ENCODE measurements around the gene CD14. TPM values are rescaled to one million over a fixed set of nuclear protein-coding genes. Genes with fewer than 3 reads are reported as not detected.
"Not testable (repeated sequence)": the region's sequence is repeated elsewhere in the genome, so short reads cannot be mapped to it uniquely, and the experiment has no call there.

The CD14 gene
- total RNA-seq, 2 experiments from 2014 or later = 0.26 to 0.43 TPM

DNA sequence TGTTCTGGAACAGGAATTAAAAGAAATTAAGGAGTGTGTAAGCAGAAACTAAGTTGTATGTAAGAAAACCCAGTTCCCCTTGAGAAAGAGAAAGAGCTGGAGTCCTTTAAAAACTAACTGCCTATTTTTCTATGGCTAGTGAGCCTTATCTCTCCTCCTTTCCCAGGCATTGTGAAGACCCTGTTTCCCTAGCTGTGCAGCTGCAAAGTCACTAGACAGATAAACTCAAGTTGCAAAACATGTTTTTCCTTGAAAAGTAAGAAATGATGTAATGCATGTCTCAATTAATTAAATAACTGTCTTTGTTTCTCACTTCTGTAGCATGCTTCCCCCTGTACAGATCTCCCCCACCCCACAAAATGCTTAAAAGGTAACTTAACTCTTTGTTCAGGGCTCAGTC is 9.9 kb downstream of the CD14 start:
- H3K4me3 Mint-ChIP-seq; DNase-seq; intact Hi-C loops (cut with DNase I, micrococcal nuclease); ATAC-seq; H3K36me3 Mint-ChIP-seq (ENCODE audit: low read depth); H3K27me3 Mint-ChIP-seq; H3K9me3 Mint-ChIP-seq (ENCODE audit: low read depth); H3K27ac Mint-ChIP-seq; H3K4me1 Mint-ChIP-seq; POLR2A ChIA-PET: not testable (repeated sequence)
- CTCF ChIA-PET = interaction anchor here (0.6 kb wide), 1 partner anchor 94 kb away, joined by 3 read pairs; no protein-coding TSS in a partner anchor

DNA sequence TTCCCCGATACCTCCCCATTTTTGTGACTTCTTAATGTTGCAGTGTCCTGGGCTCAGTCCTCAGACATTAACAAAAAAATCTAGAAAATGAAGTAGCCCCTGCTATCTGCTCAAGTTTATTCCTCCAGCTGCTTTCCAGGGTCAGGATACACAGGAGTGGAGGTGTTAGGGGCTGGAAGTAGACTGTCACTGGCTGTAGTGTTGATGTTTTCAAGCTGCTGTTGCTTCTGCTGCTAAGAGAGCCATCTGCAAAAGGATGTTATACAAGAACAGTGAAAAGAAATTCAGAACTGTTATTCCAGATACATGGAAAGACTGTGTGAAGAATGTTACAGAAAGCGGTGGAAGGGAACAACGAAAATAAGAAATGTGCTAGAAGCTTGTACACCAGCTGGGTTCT is 10.7 kb downstream of the CD14 start:
- Mint-ChIP-seq H3K4me1 (no peaks in the 10 kb centered on the region), H3K4me3 (no peak overlapping the region), H3K36me3 (ENCODE audit: low read depth) (no peaks in the 10 kb centered on the region), H3K9me3 (ENCODE audit: low read depth) (no peaks in the 10 kb centered on the region), H3K27ac (no peak overlapping the region), H3K27me3 (peaks cover 3% of the 10 kb centered on the region)
- POLR2A ChIA-PET = no interaction called here
- intact Hi-C loops (cut with DNase I, micrococcal nuclease) = no loop called here
- no peak for DNase-seq
- CTCF ChIA-PET = no interaction called here
- no peak for ATAC-seq

DNA sequence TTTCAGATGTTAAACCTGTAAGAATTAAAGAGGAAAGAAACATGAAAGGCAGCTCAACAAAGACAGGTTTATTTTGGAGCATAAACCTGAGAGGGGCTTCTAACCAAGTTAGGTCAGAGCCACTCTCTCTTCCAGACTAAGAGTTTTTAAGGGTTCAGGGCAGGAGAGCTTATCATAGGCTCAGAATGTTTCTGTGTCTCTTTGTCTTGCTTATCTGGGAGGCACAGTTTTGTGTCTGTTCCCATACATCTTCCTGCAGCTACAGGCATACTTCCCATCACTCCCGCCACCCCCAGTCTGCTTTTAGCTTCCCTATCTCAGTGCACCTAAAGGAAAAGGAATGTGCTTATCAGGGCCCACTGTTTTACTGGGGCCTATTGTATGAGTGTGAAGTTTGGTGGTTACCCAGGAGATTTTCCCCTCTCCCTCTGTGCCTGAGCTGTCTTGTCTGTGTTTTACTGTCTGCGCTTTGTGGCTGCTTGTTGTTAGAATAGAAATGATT is 21.9 kb downstream of the CD14 start:
- ChIA-PET POLR2A (no interaction called here), CTCF (interaction anchor here (0.7 kb wide), 1 partner anchor 901 kb away, joined by 3 read pairs; no protein-coding TSS in a partner anchor)
- ATAC-seq (no peak), DNase-seq (no peak)
- Mint-ChIP-seq H3K27ac (no peak overlapping the region), H3K36me3 (ENCODE audit: low read depth) (no peaks in the 10 kb centered on the region), H3K9me3 (ENCODE audit: low read depth) (no peaks in the 10 kb centered on the region), H3K27me3 (peaks cover 6% of the 10 kb centered on the region), H3K4me3 (no peak overlapping the region), H3K4me1 (peaks cover 14% of the 10 kb centered on the region)
- intact Hi-C loops (cut with DNase I, micrococcal nuclease) = no loop called here

DNA sequence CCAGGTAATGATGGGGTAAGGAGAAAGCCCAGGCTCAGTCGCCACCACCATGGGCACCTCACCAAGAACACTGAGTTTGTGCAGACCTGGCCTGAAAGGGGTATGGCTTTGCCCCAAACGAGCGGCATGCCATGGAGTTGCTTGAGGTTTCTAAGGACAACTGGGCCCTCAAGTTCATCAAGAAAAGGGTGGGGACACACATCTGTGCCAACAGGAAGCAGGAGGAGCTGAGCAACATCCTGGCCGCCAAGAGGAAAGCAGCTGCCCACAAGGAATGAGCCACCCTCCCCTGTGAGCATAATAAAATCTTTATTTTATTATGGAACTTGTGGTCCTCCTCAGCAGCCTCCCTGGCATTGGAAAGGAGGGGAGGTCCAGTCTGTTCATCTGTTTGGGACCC is 23.8 kb downstream of the CD14 start:
- no peaks in the 10 kb centered on the region for H3K36me3 Mint-ChIP-seq (ENCODE audit: low read depth)
- ATAC-seq (no peak), DNase-seq (no peak)
- H3K9me3 Mint-ChIP-seq (ENCODE audit: low read depth) = no peaks in the 10 kb centered on the region
- no peak overlapping the region for H3K4me3 Mint-ChIP-seq
- peaks cover 6% of the 10 kb centered on the region for H3K27me3 Mint-ChIP-seq
- ChIA-PET POLR2A (no interaction called here), CTCF (no interaction called here)
- intact Hi-C loops (cut with DNase I, micrococcal nuclease) = no loop called here
- H3K4me1 Mint-ChIP-seq = peaks cover 14% of the 10 kb centered on the region
- H3K27ac Mint-ChIP-seq = no peak overlapping the region

DNA sequence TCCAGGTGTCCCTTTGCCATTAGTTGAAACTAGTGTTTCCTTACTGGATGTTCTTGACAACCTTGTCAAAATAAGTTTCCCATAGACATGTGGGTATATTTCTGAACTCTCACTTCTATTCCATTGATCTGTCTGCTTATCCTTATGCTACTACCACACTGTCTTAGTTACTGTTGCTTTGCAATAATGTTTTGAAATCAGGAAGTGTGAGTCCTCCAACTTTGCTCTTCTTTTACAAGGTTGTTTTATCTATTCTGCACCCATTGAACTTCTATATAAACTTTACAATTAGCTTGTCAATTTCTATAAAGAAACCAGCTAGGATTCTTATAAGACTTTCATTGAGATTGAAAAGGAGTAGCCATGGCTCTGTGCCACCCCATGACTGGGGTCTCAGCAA is 24.3 kb downstream of the CD14 start:
- POLR2A ChIA-PET = no interaction called here

DNA sequence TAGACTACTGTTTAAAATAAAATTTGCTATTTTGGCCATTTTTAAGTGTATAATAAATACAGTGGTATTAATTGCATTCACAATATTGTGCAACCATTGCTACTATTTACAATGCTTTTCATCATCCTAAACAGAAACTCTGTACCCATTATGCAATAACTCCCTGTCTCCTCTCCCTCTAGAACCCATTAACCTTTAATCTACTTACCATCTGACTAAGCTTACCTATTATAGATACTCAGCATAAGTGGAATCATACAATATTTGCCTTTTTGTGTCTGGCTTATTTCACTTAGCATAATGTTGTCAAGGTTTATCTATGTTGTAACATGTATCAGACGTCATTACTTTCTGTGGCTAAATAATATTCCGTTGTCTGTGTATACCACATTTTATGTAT is 25.9 kb downstream of the CD14 start:
- Mint-ChIP-seq H3K36me3 (ENCODE audit: low read depth) (no peaks in the 10 kb centered on the region), H3K4me3 (no peak overlapping the region), H3K4me1 (peaks cover 9% of the 10 kb centered on the region), H3K9me3 (ENCODE audit: low read depth) (no peaks in the 10 kb centered on the region), H3K27me3 (no peaks in the 10 kb centered on the region), H3K27ac (no peak overlapping the region)
- POLR2A ChIA-PET = no interaction called here
- DNase-seq (no peak), ATAC-seq (no peak)
- intact Hi-C loops (cut with DNase I, micrococcal nuclease) = no loop called here
- CTCF ChIA-PET = no interaction called here

More for the DNA sequence above, 24.3 kb downstream of the CD14 start:
- ATAC-seq (no peak), DNase-seq (no peak)
- CTCF ChIA-PET = interaction anchor here (0.6 kb wide), 1 partner anchor 392 kb away, joined by 3 read pairs; no protein-coding TSS in a partner anchor
- Mint-ChIP-seq H3K9me3 (ENCODE audit: low read depth) (no peaks in the 10 kb centered on the region), H3K4me1 (peaks cover 14% of the 10 kb centered on the region), H3K36me3 (ENCODE audit: low read depth) (no peaks in the 10 kb centered on the region), H3K27ac (no peak overlapping the region), H3K27me3 (peaks cover 6% of the 10 kb centered on the region), H3K4me3 (no peak overlapping the region)
- intact Hi-C loops (cut with DNase I, micrococcal nuclease) = no loop called here

DNA sequence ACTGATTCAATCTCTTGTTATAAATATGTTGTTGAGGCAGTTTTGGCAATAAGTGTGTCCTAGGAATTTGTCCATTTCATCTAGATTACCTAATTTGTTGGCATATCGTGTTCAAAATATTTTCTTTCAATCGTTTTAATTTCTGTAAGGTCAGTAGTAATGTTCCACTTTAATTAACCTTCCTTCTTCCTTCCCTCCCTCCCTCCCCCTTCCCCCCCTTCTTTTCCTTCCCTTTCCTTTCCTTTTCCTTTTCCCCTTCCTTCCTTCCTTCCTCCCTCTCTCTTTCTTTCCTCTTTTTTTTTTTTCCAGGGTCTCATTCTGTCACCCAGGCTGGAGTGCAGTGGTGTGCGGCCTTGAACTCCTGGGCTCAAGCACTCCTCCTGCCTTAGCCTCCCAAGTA is 27.1 kb downstream of the CD14 start:
- H3K4me3 Mint-ChIP-seq = no peak overlapping the region
- ChIA-PET CTCF (no interaction called here), POLR2A (no interaction called here)
- ATAC-seq (no peak), DNase-seq (no peak)
- no peaks in the 10 kb centered on the region for H3K9me3 Mint-ChIP-seq (ENCODE audit: low read depth)
- no peaks in the 10 kb centered on the region for H3K36me3 Mint-ChIP-seq (ENCODE audit: low read depth)
- intact Hi-C loops (cut with DNase I, micrococcal nuclease) = no loop called here
- H3K27ac Mint-ChIP-seq = no peak overlapping the region
- H3K4me1 Mint-ChIP-seq = no peaks in the 10 kb centered on the region
- H3K27me3 Mint-ChIP-seq = no peaks in the 10 kb centered on the region

DNA sequence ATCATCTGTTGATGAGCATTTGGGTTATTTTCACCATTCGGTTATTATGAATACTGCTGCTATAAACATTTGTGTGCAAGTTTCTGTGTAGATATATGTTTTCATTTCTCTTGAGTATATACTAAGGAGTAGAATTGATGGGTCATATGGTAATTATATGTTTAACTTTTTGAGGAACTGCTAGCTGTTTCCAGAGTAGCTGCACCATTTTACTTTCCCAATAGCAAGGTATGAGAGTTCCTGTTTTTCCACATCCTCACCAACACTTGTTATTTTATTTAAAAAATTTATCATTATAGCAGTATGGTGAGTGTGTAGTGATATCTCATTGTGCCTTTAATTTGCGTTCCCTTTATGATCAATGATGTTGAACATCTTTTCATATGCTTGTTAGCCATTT is 29.2 kb downstream of the CD14 start:
- Mint-ChIP-seq H3K9me3 (ENCODE audit: low read depth) (no peaks in the 10 kb centered on the region), H3K27me3 (no peaks in the 10 kb centered on the region), H3K4me3 (no peak overlapping the region), H3K4me1 (no peaks in the 10 kb centered on the region), H3K27ac (no peak overlapping the region), H3K36me3 (ENCODE audit: low read depth) (no peaks in the 10 kb centered on the region)
- CTCF ChIA-PET = interaction anchor here (1.1 kb wide), 1 partner anchor 18 kb away, joined by 3 read pairs; no protein-coding TSS in a partner anchor
- POLR2A ChIA-PET = interaction anchor here (0.6 kb wide), 1 partner anchor 1359 kb away, joined by 3 read pairs; no protein-coding TSS in a partner anchor
- no peak for DNase-seq
- intact Hi-C loops (cut with DNase I, micrococcal nuclease) = no loop called here
- no peak for ATAC-seq

DNA sequence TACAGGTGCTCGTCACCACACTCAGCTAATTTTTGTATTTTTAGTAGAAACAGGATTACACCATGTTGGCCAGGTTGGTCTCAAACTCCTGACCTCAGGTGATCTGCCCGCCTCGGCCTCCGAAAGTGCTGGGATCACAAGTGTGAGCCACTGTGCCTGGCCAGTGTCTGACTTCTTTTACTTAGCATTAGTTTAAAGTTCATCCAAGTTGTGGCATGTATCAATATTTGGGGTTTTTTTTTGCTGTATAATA is 29.6 kb downstream of the CD14 start:
- H3K36me3 Mint-ChIP-seq (ENCODE audit: low read depth); intact Hi-C loops (cut with DNase I, micrococcal nuclease); DNase-seq; H3K27me3 Mint-ChIP-seq; H3K27ac Mint-ChIP-seq; POLR2A ChIA-PET; H3K4me1 Mint-ChIP-seq; CTCF ChIA-PET; H3K4me3 Mint-ChIP-seq; ATAC-seq; H3K9me3 Mint-ChIP-seq (ENCODE audit: low read depth): not testable (repeated sequence)

DNA sequence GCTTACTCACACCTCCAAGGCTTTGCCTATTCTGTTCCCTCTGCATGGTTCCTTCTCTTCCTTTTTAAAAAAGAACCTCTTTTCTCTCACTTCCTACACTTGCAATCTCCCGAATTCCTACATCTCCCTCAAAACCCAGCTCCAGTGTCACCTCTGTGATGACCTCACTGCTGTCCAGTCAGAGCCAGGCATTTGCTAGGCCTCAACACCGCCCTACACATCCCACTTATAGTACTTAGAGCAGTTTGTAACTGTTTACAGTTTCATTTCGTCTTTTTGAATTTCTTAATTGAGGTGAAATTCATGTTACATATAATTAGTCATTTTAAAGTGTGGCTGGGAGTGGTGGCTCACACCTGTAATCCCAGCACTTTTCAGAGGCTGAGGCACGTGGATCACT is 30.8 kb downstream of the CD14 start:
- Mint-ChIP-seq H3K4me3 (no peak overlapping the region), H3K27me3 (no peaks in the 10 kb centered on the region), H3K4me1 (no peaks in the 10 kb centered on the region), H3K9me3 (ENCODE audit: low read depth) (no peaks in the 10 kb centered on the region), H3K27ac (no peak overlapping the region), H3K36me3 (ENCODE audit: low read depth) (no peaks in the 10 kb centered on the region)
- ATAC-seq = no peak
- DNase-seq = no peak
- intact Hi-C loops (cut with DNase I, micrococcal nuclease) = no loop called here
- POLR2A ChIA-PET = no interaction called here
- CTCF ChIA-PET = no interaction called here

DNA sequence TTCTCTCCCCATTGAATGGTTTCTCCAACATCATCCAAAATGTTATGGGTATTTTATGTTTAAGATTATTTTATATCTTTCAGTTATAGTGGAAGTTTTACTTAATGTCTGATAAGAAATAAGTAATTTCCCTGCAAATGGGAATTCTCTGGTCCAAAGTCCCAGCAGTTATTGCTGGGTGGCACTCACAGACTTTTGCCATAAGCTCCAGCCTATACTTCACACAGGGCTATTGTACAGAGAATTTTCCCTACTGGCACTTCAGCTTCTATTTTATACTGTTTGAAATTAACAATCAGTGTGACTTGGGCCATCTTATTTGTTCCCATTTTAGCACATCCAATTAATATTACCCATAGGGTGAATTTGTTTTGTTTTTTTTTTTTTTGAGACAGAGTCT is 32.9 kb downstream of the CD14 start:
- Mint-ChIP-seq H3K4me1 (no peaks in the 10 kb centered on the region), H3K27ac (no peak overlapping the region), H3K9me3 (ENCODE audit: low read depth) (no peaks in the 10 kb centered on the region), H3K36me3 (ENCODE audit: low read depth) (no peaks in the 10 kb centered on the region), H3K4me3 (no peak overlapping the region), H3K27me3 (no peaks in the 10 kb centered on the region)
- intact Hi-C loops (cut with DNase I, micrococcal nuclease) = no loop called here
- POLR2A ChIA-PET = no interaction called here
- DNase-seq = no peak
- ATAC-seq = no peak
- CTCF ChIA-PET = no interaction called here

DNA sequence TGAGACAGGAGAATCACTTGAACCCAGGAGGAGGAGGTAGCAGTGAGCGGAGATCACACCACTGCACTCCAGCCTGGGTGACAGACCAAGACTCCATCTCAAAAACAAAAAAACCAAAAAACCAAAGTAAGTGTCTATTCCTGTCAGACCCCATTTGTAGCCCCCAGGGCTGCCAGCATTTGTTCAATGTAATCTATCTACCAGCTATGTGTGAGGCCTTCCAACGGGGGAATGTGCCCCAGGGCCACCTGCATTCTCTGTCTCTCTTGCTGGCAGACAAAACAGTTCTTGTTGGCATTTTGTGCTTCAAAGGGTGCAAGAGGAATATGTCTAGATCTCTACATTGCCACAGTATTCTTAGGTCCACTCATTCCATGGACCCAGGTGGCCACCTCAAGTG is 34.1 kb downstream of the CD14 start:
- Mint-ChIP-seq H3K27me3 (no peaks in the 10 kb centered on the region), H3K27ac (no peak overlapping the region), H3K36me3 (ENCODE audit: low read depth) (no peaks in the 10 kb centered on the region), H3K9me3 (ENCODE audit: low read depth) (no peaks in the 10 kb centered on the region), H3K4me1 (no peaks in the 10 kb centered on the region), H3K4me3 (no peak overlapping the region)
- ATAC-seq (no peak), DNase-seq (no peak)
- ChIA-PET CTCF (no interaction called here), POLR2A (no interaction called here)
- intact Hi-C loops (cut with DNase I, micrococcal nuclease) = no loop called here

DNA sequence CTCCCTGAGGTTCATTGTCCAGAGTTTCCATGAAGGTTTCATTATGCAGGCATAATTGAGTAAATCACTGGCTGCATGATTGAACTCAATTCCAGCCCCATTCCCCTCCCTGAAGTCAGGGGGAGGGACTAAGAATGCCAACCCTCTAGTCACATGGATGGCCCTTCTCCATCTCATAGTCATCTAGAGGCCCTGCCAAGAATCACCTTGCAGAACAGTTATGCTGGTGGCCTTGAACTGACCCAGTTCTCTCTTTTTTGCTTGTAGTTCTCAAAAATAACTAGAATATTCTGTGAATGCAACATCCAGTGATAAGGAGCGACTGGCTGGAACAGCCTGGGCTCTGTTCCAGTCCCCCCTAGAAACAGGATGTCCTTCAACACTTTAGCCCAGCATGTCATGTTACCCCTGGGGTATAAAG is 36.6 kb downstream of the CD14 start:
- Mint-ChIP-seq H3K27me3 (no peaks in the 10 kb centered on the region), H3K27ac (no peak overlapping the region), H3K36me3 (ENCODE audit: low read depth) (no peaks in the 10 kb centered on the region), H3K4me3 (no peak overlapping the region), H3K4me1 (peaks cover 2% of the 10 kb centered on the region), H3K9me3 (ENCODE audit: low read depth) (no peaks in the 10 kb centered on the region)
- ChIA-PET POLR2A (no interaction called here), CTCF (no interaction called here)
- DNase-seq = no peak
- no peak for ATAC-seq
- intact Hi-C loops (cut with DNase I, micrococcal nuclease) = no loop called here
